Measurements from ENCODE around the gene S100A14.
"Not testable (repeated sequence)": the region's sequence is repeated elsewhere in the genome, so short reads cannot be mapped to it uniquely, and the experiment has no call there.

S100A14 gene

DNA sequence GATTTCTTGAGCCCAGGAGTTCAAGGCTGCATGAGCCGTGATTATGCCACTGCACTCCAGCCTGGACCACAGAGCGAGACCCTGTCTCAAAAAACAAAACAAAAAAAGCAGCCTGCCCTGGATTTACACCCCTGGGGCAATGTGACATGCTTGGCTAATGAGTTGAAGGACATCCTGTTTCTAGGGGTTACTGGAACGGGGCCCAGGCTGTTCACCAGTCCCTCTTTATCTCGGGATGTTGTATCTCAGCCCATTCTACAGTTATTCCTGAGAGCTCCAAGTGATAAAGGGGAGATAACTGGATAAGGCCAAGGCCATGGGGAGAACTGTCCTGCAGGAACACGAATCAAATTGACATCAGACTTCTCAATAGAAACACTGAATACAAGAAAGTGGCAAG, 28.8 kb downstream of the S100A14 start:
- no peak for TF ChIP-seq ZFX (IDR thresholded peaks at IDR 0.05; ENCODE audit: borderline replicate concordance)
- TF ChIP-seq CTCF (IDR thresholded peaks at IDR 0.05) = no peak
- H3K27ac ChIP-seq = no peak overlapping the region

GRCh38 chr1:153586347-153586746, 29.8 kb downstream of the S100A14 start:
- H3K27ac ChIP-seq = no peak overlapping the region

DNA sequence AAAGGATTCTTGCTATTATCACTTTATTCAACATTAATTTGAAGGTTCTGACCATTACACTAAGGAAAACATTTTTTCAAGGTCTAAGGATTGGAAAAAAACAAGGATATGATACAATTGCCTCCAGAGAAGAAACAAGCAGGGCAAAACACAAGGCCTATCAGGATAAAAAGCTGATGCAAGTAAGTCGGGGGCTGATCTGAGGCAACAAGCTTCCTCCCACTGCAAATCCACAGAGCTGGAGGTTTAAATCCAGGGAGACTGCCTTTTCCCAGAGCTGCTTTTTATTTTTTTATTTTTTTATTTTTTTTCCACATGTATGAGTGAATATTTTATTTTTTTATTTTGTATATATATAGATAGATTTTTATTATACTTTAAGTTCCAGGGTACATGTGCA, 31.1 kb downstream of the S100A14 start:
- no peak overlapping the region for H3K27ac ChIP-seq
- no peak for TF ChIP-seq CTCF (IDR thresholded peaks at IDR 0.05)
- no peak for TF ChIP-seq ZFX (IDR thresholded peaks at IDR 0.05; ENCODE audit: borderline replicate concordance)

More at GRCh38 chr1:153586347-153586746, 29.8 kb downstream of the S100A14 start:
- TF ChIP-seq CTCF (IDR thresholded peaks at IDR 0.05) (no peak), ZFX (IDR thresholded peaks at IDR 0.05; ENCODE audit: borderline replicate concordance) (no peak)

- no peak for TF ChIP-seq ZFX (IDR thresholded peaks at IDR 0.05; ENCODE audit: borderline replicate concordance)
- TF ChIP-seq CTCF (IDR thresholded peaks at IDR 0.05) = no peak
- H3K27ac ChIP-seq = no peak overlapping the region
These were observed 32.1 kb downstream of the S100A14 start for GRCh38 chr1:153583976-153584375.

DNA sequence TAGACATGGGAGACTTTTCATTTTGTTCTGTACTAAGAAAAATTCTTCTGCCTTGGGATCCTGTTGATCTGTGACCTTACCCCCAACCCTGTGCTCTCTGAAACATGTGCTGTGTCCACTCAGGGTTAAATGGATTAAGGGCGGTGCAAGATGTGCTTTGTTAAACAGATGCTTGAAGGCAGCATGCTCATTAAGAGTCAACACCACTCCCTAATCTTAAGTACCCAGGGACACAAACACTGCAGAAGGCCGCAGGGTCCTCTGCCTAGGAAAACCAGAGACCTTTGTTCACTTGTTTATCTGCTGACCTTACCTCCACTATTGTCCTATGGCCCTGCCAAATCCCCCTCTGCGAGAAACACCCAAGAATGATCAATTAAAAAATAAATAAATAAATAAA, 32.6 kb downstream of the S100A14 start:
- not testable (repeated sequence) for H3K27ac ChIP-seq

DNA sequence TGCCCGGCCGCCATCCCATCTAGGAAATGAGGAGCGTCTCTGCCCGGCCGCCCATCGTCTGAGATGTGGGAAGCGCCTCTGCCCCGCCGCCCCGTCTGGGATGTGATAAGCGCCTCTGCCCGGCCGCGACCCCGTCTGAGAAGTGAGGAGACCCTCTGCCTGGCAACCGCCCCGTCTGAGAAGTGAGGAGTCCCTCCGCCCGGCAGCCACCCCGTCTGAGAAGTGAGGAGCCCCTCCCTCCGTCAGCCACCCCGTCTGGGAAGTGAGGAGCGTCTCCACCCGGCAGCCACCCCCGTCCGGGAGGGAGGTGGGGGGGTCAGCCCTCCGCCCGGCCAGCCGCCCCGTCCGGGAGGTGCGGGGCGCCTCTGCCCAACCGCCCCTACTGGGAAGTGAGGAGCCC, 33.3 kb downstream of the S100A14 start:
- not testable (repeated sequence) for H3K27ac ChIP-seq

DNA sequence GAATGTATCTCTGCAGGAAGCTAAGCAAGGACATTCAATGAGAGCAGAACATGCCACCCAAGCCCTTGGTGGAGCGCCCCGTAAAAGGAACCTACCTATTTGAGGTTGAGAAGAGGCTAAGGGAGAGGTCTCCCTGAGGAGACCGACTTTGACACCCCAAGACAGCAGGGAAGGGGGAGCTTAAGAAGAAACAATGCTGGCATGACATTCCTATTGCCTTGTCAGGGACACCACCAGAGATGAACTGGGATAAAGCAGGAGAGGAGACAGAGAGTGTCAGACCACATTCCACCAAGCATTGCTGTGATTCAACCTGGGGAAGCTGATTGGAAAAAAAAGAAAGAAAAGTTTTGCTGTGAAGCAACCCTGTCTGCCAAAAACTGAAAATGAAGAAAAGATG, 37.2 kb downstream of the S100A14 start:
- TF ChIP-seq ZFX (IDR thresholded peaks at IDR 0.05; ENCODE audit: borderline replicate concordance) = no peak
- no peak for TF ChIP-seq CTCF (IDR thresholded peaks at IDR 0.05)
- no peak overlapping the region for H3K27ac ChIP-seq

DNA sequence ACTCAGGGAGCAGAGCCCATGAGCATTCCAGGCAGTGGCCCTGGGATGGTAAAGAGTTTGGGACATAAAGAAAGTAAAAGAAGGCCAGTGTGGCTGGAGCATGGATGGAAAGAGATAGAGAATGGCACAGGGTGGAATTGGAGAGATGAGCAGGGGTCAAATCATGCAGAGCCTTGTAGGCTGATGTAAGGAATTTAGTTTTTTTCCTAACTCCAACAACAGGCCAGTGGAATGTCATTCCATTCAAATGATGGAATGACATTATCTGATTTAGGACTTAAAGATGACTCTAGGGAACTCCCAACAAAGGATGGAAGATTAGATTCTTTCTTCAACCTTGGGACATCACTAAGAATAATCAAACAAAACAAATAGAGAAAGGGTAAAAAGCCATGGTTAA, 37.6 kb downstream of the S100A14 start:
- H3K27ac ChIP-seq = no peak overlapping the region
- no peak for TF ChIP-seq CTCF (IDR thresholded peaks at IDR 0.05)
- TF ChIP-seq ZFX (IDR thresholded peaks at IDR 0.05; ENCODE audit: borderline replicate concordance) = no peak

Measured in 22Rv1 (cell line).